DND-41 (cell line): ENCODE measurements around the gene TFEB.

Experiments
- ATAC-seq: fragments of 200-7000 bp; cut with Tn5 transposase; 3 replicates; pipeline ENCODE4 v1.9.1; 2021; ENCODE audit warnings: low read depth; ENCODE audit not compliant: insufficient read depth
- DNase-seq: peaks from one replicate; pipeline ENCODE4 v3.0.0-alpha.2; 2020
- H2AFZ ChIP-seq: 2 replicates; pipeline ENCODE4 v1.6.0; 2012; ENCODE audit warnings: low read depth, low read length
- H3K27ac ChIP-seq: 2 replicates; pipeline ENCODE4 v1.5.1; 2012; ENCODE audit warnings: low read length, inconsistent platforms
- H3K27me3 ChIP-seq: fragments of 200-600 bp; sonication (generic); 2 replicates; pipeline ENCODE4 v1.6.0; 2012; ENCODE audit warnings: low read length, mild to moderate bottlenecking, inconsistent platforms; ENCODE audit not compliant: insufficient read depth, poor library complexity
- H3K36me3 ChIP-seq: 2 replicates; pipeline ENCODE4 v1.5.1; 2012; ENCODE audit warnings: low read length, inconsistent platforms; ENCODE audit not compliant: insufficient read depth
- H3K4me1 ChIP-seq: 2 replicates; pipeline ENCODE4 v1.5.1; 2012; ENCODE audit warnings: mild to moderate bottlenecking, low read length; ENCODE audit not compliant: insufficient read depth
- H3K4me2 ChIP-seq: 2 replicates; pipeline ENCODE4 v1.6.0; 2012; ENCODE audit warnings: mild to moderate bottlenecking, moderate library complexity, low read length, inconsistent platforms; ENCODE audit not compliant: insufficient read depth
- H3K4me3 ChIP-seq, 2 experiments: fragments of 200-600 bp in 1 of 2; shearing (Covaris generic) in 1 of 2; 2 replicates each; pipeline ENCODE4 v1.5.1; 2012 to 2016; ENCODE audit warnings: inconsistent platforms in 2 of 2, low read length in 2 of 2, mild to moderate bottlenecking in 2 of 2, low read depth in 1 of 2, moderate library complexity in 1 of 2
- H3K79me2 ChIP-seq: 2 replicates; pipeline ENCODE4 v1.6.0; 2012; ENCODE audit warnings: low read length, inconsistent platforms; ENCODE audit not compliant: insufficient read depth
- H3K9ac ChIP-seq: 2 replicates; pipeline ENCODE4 v1.6.0; 2012; ENCODE audit warnings: low read depth, mild to moderate bottlenecking, inconsistent platforms, low read length, moderate library complexity
- H3K9me3 ChIP-seq: 2 replicates; pipeline ENCODE4 v1.5.1; 2012; ENCODE audit warnings: low read length, moderate library complexity, mild to moderate bottlenecking, inconsistent platforms; ENCODE audit not compliant: insufficient read depth, severe bottlenecking
- H4K20me1 ChIP-seq: 2 replicates; pipeline ENCODE4 v1.6.0; 2012; ENCODE audit warnings: low read length; ENCODE audit not compliant: insufficient read depth
- EZH2 ChIP-seq: IDR thresholded peaks from 3 replicates; pipeline ENCODE4 v1.6.1; 2012; ENCODE audit warnings: borderline replicate concordance, low read depth, mild to moderate bottlenecking, moderate library complexity, low read length, inconsistent platforms; ENCODE audit not compliant: severe bottlenecking
- TF ChIP-seq, protein P1 (sequence below): IDR thresholded peaks from 2 replicates; pipeline ENCODE4 v1.5.1; 2012; ENCODE audit warnings: borderline replicate concordance, low read length, moderate library complexity, mild to moderate bottlenecking; ENCODE audit not compliant: poor library complexity, severe bottlenecking; ENCODE audit errors: extremely low read depth

TFEB gene

DNA sequence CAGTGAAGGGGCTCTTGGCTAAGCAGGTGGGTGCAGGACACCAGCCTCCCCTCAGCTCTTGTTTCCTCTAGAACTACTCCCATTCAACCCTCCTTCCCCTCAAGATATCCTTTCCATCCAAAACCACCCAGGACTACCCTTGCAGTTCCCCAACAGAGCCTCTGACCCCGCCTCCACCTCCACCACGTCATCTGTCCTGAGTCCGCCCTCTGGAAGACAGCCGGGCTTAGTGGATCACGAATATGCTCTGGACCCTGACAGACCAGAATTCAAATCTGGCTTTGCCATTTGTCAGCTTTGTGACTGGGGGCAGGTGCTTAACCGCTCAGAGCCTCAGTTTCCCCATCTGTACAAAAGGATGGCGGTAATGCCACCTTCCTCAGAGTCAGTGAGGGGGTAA, 31.4 kb downstream of the TFEB start:
- H3K9me3 ChIP-seq, result no peaks in the 10 kb centered on the region
- H2AFZ ChIP-seq, result no peak overlapping the region
- H3K4me1 ChIP-seq, result peaks cover 25% of the 10 kb centered on the region
- no peak overlapping the region for H3K4me2 ChIP-seq
- H3K9ac ChIP-seq, result no peak overlapping the region
- no peaks in the 10 kb centered on the region for H3K27me3 ChIP-seq
- ATAC-seq (no peak), DNase-seq (no peak)
- TF ChIP-seq EZH2, result no peak
- TF ChIP-seq, protein P1, sequence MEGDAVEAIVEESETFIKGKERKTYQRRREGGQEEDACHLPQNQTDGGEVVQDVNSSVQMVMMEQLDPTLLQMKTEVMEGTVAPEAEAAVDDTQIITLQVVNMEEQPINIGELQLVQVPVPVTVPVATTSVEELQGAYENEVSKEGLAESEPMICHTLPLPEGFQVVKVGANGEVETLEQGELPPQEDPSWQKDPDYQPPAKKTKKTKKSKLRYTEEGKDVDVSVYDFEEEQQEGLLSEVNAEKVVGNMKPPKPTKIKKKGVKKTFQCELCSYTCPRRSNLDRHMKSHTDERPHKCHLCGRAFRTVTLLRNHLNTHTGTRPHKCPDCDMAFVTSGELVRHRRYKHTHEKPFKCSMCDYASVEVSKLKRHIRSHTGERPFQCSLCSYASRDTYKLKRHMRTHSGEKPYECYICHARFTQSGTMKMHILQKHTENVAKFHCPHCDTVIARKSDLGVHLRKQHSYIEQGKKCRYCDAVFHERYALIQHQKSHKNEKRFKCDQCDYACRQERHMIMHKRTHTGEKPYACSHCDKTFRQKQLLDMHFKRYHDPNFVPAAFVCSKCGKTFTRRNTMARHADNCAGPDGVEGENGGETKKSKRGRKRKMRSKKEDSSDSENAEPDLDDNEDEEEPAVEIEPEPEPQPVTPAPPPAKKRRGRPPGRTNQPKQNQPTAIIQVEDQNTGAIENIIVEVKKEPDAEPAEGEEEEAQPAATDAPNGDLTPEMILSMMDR, result no peak
- no peak overlapping the region for H3K4me3 ChIP-seq
- no peaks in the 10 kb centered on the region for H3K36me3 ChIP-seq
- H3K27ac ChIP-seq, result no peak overlapping the region
- no peaks in the 10 kb centered on the region for H3K79me2 ChIP-seq
- no peaks in the 10 kb centered on the region; the same call in 1 of the 2 replicates for H4K20me1 ChIP-seq

DNA sequence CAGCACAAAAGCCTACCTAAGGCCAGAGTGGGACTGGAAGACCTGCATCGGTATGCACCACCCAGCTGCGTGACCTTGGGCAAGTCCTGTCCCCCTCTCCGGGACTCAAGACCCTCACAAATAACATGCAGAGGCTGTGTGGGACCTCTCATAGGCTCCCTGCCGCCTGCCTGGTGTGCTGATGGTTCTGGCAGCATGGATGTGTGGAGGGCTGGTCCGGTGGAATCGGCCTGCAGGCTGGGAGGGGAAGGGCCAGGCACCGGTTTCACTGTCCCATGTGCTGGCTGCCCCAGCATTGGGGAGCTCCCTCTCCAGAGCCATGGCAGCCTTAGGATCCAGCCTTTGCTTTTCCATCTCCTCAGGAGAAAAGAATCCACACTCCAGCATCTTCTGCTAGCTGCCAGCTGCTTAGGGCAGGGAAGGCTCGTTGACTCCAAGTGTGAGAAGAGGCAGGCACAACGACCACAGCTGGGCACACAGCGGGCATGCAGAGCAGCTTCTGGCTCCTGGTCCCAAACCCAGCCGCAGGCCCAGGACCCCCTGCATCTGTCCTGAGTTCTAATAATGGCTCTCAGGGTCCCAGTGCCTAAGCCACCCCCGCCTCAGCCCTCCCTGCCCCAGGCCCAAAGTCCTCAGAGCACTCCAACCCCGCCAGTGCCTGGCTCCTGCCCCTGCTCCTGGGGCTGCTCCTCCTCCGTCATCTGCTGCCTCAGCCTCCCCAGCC, 32.5 kb downstream of the TFEB start:
- Histone ChIP-seq H3K27ac (no peak overlapping the region), H3K36me3 (no peaks in the 10 kb centered on the region), H3K79me2 (no peaks in the 10 kb centered on the region), H3K4me1 (peaks cover 16% of the 10 kb centered on the region), H3K4me3 (no peak overlapping the region), H3K4me2 (no peak overlapping the region), H3K9me3 (no peaks in the 10 kb centered on the region), H3K27me3 (no peaks in the 10 kb centered on the region), H2AFZ (no peak overlapping the region), H3K9ac (no peak overlapping the region), H4K20me1 (no peaks in the 10 kb centered on the region; the same call in 1 of the 2 replicates)
- no peak for TF ChIP-seq EZH2
- TF ChIP-seq, protein P1, result no peak
- DNase-seq (no peak), ATAC-seq (no peak)

DNA sequence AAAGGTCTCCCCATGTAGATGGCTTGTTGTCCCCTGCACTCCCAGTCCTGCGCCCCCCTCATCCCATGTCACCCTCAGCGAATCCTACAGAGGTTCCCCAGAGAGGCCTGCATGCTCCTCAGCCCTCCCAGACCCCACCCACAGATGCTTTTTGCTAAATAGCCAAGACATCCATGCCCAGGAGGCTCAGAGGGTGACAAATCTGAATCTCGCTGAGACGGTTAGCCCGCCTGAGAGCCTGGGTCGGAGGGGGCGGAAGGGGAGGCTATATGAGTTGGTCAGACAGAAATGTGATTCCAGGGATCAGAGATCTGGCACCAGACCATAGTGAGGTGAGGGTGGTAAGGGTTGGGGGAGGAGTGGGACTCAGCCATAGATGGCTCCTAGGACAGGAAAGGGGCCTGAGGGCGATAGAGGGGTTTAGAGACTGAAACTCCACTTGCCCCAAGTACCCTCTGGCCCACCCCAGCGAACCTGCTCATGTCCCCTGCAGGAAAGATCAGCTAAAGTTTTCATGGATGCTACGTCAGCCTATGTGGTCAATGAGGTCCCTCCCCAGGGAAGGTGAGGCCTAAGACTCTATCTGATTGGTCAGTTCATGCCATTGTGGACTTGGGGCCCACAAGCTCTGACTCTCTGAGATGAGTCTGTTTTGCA, 33.2 kb downstream of the TFEB start:
- no peak overlapping the region for H2AFZ ChIP-seq
- H3K27ac ChIP-seq, result no peak overlapping the region
- ATAC-seq (no peak), DNase-seq (no peak)
- H3K36me3 ChIP-seq, result no peaks in the 10 kb centered on the region
- TF ChIP-seq, protein P1, result no peak
- no peak for TF ChIP-seq EZH2
- no peak overlapping the region for H3K4me2 ChIP-seq
- H3K27me3 ChIP-seq, result no peaks in the 10 kb centered on the region
- no peaks in the 10 kb centered on the region for H3K9me3 ChIP-seq
- H3K79me2 ChIP-seq, result no peaks in the 10 kb centered on the region
- H3K9ac ChIP-seq, result no peak overlapping the region
- peaks cover 8% of the 10 kb centered on the region for H3K4me1 ChIP-seq
- H3K4me3 ChIP-seq, result no peak overlapping the region
- H4K20me1 ChIP-seq, result no peaks in the 10 kb centered on the region; the same call in 1 of the 2 replicates
